ENCODE measurements around the gene PSMD13. TPM values are rescaled to one million over a fixed set of nuclear protein-coding genes. Genes with fewer than 3 reads are reported as not detected.

The PSMD13 gene
- total and polyA plus RNA-seq, 2 of the 4 experiments (the other 2 are of a cell fraction), result 177 to 217 TPM

DNA sequence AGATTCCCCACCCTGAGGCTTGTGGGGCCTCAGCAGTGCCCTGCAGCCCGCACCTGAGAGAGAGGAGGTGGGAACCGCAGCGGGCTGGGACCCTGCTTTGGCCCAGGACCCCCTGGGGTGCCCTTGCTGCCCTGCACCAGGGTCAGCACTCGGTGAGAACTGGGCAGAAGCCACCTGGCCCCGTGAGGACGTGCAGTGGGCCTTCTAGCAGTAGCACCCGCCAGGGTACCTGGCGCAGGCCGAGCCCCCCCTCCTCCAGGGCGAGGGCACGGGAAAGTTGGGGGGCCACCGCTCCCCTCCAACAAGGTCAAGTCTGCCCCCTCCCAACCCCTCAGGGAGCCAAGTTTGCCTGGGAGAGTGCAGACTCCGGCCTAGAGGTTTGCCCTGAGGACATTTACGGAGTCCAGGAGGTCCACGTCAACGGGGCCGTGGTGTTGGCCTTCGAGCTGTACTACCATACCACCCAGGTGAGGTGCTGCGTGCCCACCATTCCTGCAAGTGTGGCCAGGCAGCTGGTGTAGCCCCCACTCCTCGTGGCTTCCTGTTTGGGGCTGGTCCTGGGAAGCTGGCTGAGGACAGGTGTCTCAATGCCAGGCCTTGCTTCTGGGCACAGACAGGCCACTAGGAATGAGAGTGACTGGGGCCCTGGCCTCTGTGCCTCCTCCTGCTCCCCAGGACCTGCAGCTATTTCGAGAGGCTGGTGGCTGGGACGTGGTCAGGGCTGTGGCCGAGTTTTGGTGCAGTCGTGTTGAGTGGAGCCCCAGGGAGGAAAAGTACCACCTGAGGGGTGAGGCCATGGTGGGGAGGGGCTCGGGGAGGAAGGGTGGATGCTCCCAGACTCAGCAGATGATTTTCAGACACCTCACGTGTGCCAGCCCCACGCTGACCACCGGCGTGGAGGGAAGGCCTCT, 55.7 kb downstream of the PSMD13 start (continued):
- no peak for TF ChIP-seq SMC3 (IDR thresholded peaks at IDR 0.05; ENCODE audit: low read depth, low read length)

DNA sequence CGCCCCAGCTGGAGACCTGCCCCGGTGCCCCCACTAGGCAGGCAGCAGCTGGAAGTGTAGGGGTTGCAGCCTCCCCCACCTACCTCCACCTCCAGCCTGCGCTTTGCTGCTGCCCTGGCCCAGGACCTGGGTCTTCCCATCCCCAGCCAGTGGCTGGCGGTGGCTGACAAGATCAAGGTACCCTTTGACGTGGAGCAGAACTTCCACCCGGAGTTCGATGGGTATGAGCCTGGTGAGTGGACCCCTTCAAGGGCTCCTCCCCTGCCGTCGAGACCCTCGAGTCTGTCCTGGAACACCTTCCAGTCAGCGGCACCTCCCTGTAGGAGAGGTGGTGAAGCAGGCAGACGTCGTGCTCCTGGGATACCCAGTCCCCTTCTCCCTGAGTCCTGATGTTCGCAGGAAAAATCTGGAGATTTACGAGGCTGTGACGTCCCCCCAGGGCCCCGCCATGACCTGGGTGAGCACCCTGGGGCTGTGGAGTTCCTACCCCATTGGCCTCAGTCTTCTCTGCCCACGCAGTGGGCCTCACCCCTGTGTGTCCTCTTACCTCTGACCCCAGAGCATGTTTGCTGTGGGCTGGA, 56.6 kb downstream of the PSMD13 start:
- Histone ChIP-seq H3K4ac (ENCODE audit: low read depth, low read length) (no peak overlapping the region), H2AFZ (replicated peaks; ENCODE audit: low read length, poor library complexity) (no peak overlapping the region), H3K27ac (ENCODE audit: insufficient read depth, low read length) (no peak overlapping the region), H3K4me3 (ENCODE audit: insufficient read depth, low read depth, low read length) (no peak overlapping the region), H3K14ac (replicated peaks; ENCODE audit: low read depth, low read length) (no peak overlapping the region), H4K91ac (ENCODE audit: insufficient read depth, low read depth, low read length) (no peak overlapping the region), H2AK9ac (replicated peaks; ENCODE audit: low read depth, low read length, poor library complexity) (no peak overlapping the region), H4K8ac (ENCODE audit: low read depth in 2 of 2, low read length in 2 of 2) (no peak overlapping the region), H2BK120ac (ENCODE audit: low read depth, low read length) (no peak overlapping the region), H3K27me3 (ENCODE audit: control insufficient read depth, insufficient read depth, low read length) (peaks cover under 1% of the 10 kb centered on the region; the same call in 1 of the 2 replicates), H4K5ac (ENCODE audit: low read depth, low read length) (no peak overlapping the region), H2BK15ac (ENCODE audit: low read depth, low read length) (no peak overlapping the region), H3K18ac (ENCODE audit: low read depth, low read length) (no peak overlapping the region), H3K79me1 (ENCODE audit: low read depth in 1 of 2, low read length in 2 of 2) (peaks cover 0 to 7% of the 10 kb centered on the region in 2 experiments; a peak in 3 of 4 replicates), H2AK5ac (ENCODE audit: low read depth, low read length) (no peak overlapping the region), H2BK5ac (ENCODE audit: low read depth, low read length, poor library complexity, severe bottlenecking) (no peak overlapping the region), H3K4me1 (ENCODE audit: control insufficient read depth, insufficient read depth, low read length) (peaks cover 2% of the 10 kb centered on the region; the same call in 1 of the 2 replicates), H3K9me3 (ENCODE audit: control insufficient read depth, insufficient read depth, low read length) (no peaks in the 10 kb centered on the region), H3K56ac (ENCODE audit: extremely low read depth, insufficient read depth, low read length) (no peak overlapping the region), H3K23ac (ENCODE audit: low read depth, low read length) (no peak overlapping the region), H3K9me1 (ENCODE audit: insufficient read depth, low read length) (no peaks in the 10 kb centered on the region), H3K4me2 (ENCODE audit: low read depth, low read length) (no peak overlapping the region), H3K36me3 (ENCODE audit: control insufficient read depth, insufficient read depth, low read length) (peaks cover 19% of the 10 kb centered on the region), H3K9ac (ENCODE audit: low read depth, low read length) (no peak overlapping the region), H2BK20ac (ENCODE audit: low read depth, low read length) (no peak overlapping the region), H4K20me1 (ENCODE audit: insufficient read depth, low read length) (no peaks in the 10 kb centered on the region)
- no peak for DNase-seq
- in situ Hi-C loops (cut with MboI; ENCODE audit: low sequenced_read_pairs), result no loop called here
- no TSS peak for BruUV-seq (replicated peaks)
- dilution Hi-C loops (cut with HindIII; ENCODE audit: low sequenced_read_pairs, unreplicated experiment), result no loop called here
- intact Hi-C loops (cut with micrococcal nuclease), result no loop called here
- no peak for ATAC-seq (ENCODE audit: low read depth)
- 100% methylated on average over 2 of the region's 18 CpGs; no CpG with 5 or more reads in 1 of the 2 experiments for WGBS, 2 experiments (ENCODE audit: extremely low coverage in 2 of 2, insufficient read length in 1 of 2)
- ChIA-PET POLR2A (ENCODE audit: unreplicated experiment) (no interaction called here), CTCF (no interaction called here)
- TF ChIP-seq CEBPB (IDR thresholded peaks at IDR 0.05; ENCODE audit: low read depth, low read length), result no peak
- no peak for TF ChIP-seq MXI1 (IDR thresholded peaks at IDR 0.05; ENCODE audit: borderline replicate concordance, low read depth, low read length)
- no peak for TF ChIP-seq USF2 (IDR thresholded peaks at IDR 0.05; ENCODE audit: low read depth, low read length)
- TF ChIP-seq CHD1 (IDR thresholded peaks at IDR 0.05; ENCODE audit: low read depth, low read length), result no peak
- TF ChIP-seq BHLHE40 (IDR thresholded peaks at IDR 0.05; ENCODE audit: low read depth, low read length), result no peak
- TF ChIP-seq NFE2L2 (IDR thresholded peaks at IDR 0.05; ENCODE audit: low read depth, low read length), result no peak
- TF ChIP-seq RAD21 (IDR thresholded peaks at IDR 0.05; ENCODE audit: low read length), result no peak
- TF ChIP-seq ELK1 (IDR thresholded peaks at IDR 0.05; ENCODE audit: borderline replicate concordance, low read depth, low read length), result no peak
- TF ChIP-seq MAZ (IDR thresholded peaks at IDR 0.05; ENCODE audit: borderline replicate concordance, low read depth, low read length), result no peak
- no peak for TF ChIP-seq CTCF (conservative IDR thresholded peaks at IDR 0.05; ENCODE audit: low read depth, low read length)
